Measurements from ENCODE around the gene KIF2A.

Gene KIF2A

GRCh38 chr5:62369039-62369438 is 63.0 kb downstream of the KIF2A start:
- H3K27ac ChIP-seq (ENCODE audit: insufficient read depth in 1 of 2, low read depth in 1 of 2, low read length in 2 of 2, poor library complexity in 1 of 2, severe bottlenecking in 2 of 2): peak overlapping the region in 1 of 2 experiments; percentile 43
- H3K4me3 ChIP-seq (ENCODE audit: control insufficient read depth in 1 of 7, extremely low read depth in 1 of 7, insufficient read depth in 4 of 7, low read depth in 2 of 7, low read length in 6 of 7): no peak overlapping the region
- H3K4me1 ChIP-seq (ENCODE audit: control extremely low read depth in 1 of 4, control insufficient read depth in 4 of 4, insufficient read depth in 4 of 4, low read length in 3 of 4): no peaks in the 10 kb centered on the region
- ChIA-PET POLR2A (no interaction called here), CTCF (interaction anchor here (0.6 kb wide), 1 partner anchor 13 kb away, joined by 3 read pairs; no protein-coding TSS in a partner anchor)
- no peak for DNase-seq
- no peaks in the 10 kb centered on the region for H3K27me3 ChIP-seq (replicated peaks in 2 of 5; ENCODE audit: control insufficient read depth in 4 of 5, insufficient read depth in 5 of 5, low read length in 4 of 5)
- peaks cover 18 to 62% (median 41%) of the 10 kb centered on the region in 4 experiments for H3K36me3 ChIP-seq (ENCODE audit: control insufficient read depth in 4 of 4, insufficient read depth in 4 of 4, low read length in 3 of 4)
- peaks cover 0 to 14% (median 2%) of the 10 kb centered on the region in 5 experiments for H3K9me3 ChIP-seq (ENCODE audit: control extremely low read depth in 1 of 5, control insufficient read depth in 4 of 5, insufficient read depth in 2 of 5, low read depth in 1 of 5, low read length in 4 of 5)
- WGBS (ENCODE audit: insufficient coverage): 100% methylated on average over 2 of the region's 2 CpGs

DNA sequence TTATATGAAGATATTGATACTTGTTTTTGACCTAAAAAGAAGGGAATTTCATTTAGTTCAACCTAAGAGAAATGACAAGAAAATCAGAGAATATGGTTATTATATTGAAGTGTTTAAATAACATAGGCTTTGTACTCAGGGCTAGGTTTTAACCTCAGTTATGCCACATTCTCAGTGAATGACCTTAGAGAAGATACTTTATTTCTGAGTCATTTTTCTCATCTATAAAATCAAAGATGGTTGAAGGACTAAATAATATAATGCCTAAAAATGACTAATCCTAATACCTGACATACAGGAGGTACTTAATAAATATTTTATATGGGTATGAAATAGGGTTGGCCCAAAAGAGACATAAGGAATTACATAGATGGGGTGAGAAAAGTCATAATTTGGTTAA is 65.4 kb downstream of the KIF2A start:
- no peak overlapping the region for H3K27ac ChIP-seq (ENCODE audit: insufficient read depth in 1 of 2, low read depth in 1 of 2, low read length in 2 of 2, poor library complexity in 1 of 2, severe bottlenecking in 2 of 2)
- no peaks in the 10 kb centered on the region for H3K9me3 ChIP-seq (ENCODE audit: control extremely low read depth in 1 of 5, control insufficient read depth in 4 of 5, insufficient read depth in 2 of 5, low read depth in 1 of 5, low read length in 4 of 5)
- H3K36me3 ChIP-seq (ENCODE audit: control insufficient read depth in 4 of 4, insufficient read depth in 4 of 4, low read length in 3 of 4): peaks cover 10 to 54% (median 36%) of the 10 kb centered on the region in 4 experiments
- H3K4me1 ChIP-seq (ENCODE audit: control extremely low read depth in 1 of 4, control insufficient read depth in 4 of 4, insufficient read depth in 4 of 4, low read length in 3 of 4): no peaks in the 10 kb centered on the region
- ChIA-PET CTCF (interaction anchor here (0.8 kb wide), 1 partner anchor 14 kb away, joined by 7 read pairs; no protein-coding TSS in a partner anchor), POLR2A (no interaction called here)
- no peaks in the 10 kb centered on the region for H3K27me3 ChIP-seq (replicated peaks in 2 of 5; ENCODE audit: control insufficient read depth in 4 of 5, insufficient read depth in 5 of 5, low read length in 4 of 5)
- H3K4me3 ChIP-seq (ENCODE audit: control insufficient read depth in 1 of 7, extremely low read depth in 1 of 7, insufficient read depth in 4 of 7, low read depth in 2 of 7, low read length in 6 of 7): no peak overlapping the region
- DNase-seq: no peak

- peak overlapping the region in 1 of 2 experiments; percentile 0 for H3K27ac ChIP-seq (ENCODE audit: insufficient read depth in 1 of 2, low read depth in 1 of 2, low read length in 2 of 2, poor library complexity in 1 of 2, severe bottlenecking in 2 of 2)
- no peaks in the 10 kb centered on the region for H3K9me3 ChIP-seq (ENCODE audit: control extremely low read depth in 1 of 5, control insufficient read depth in 4 of 5, insufficient read depth in 2 of 5, low read depth in 1 of 5, low read length in 4 of 5)
- H3K27me3 ChIP-seq (replicated peaks in 2 of 5; ENCODE audit: control insufficient read depth in 4 of 5, insufficient read depth in 5 of 5, low read length in 4 of 5): no peaks in the 10 kb centered on the region
- WGBS (ENCODE audit: insufficient coverage): no CpG with 5 or more reads among the region's 3 CpGs
- H3K36me3 ChIP-seq (ENCODE audit: control insufficient read depth in 4 of 4, insufficient read depth in 4 of 4, low read length in 3 of 4): peaks cover 14 to 64% (median 39%) of the 10 kb centered on the region in 4 experiments
- H3K4me3 ChIP-seq (ENCODE audit: control insufficient read depth in 1 of 7, extremely low read depth in 1 of 7, insufficient read depth in 4 of 7, low read depth in 2 of 7, low read length in 6 of 7): no peak overlapping the region
- no peaks in the 10 kb centered on the region for H3K4me1 ChIP-seq (ENCODE audit: control extremely low read depth in 1 of 4, control insufficient read depth in 4 of 4, insufficient read depth in 4 of 4, low read length in 3 of 4)
- ChIA-PET CTCF (no interaction called here), POLR2A (no interaction called here)
- DNase-seq: no peak
Measured at GRCh38 chr5:62372600-62372999, 66.6 kb downstream of the KIF2A start.

- Histone ChIP-seq H3K9me3 (ENCODE audit: control extremely low read depth in 1 of 5, control insufficient read depth in 4 of 5, insufficient read depth in 2 of 5, low read depth in 1 of 5, low read length in 4 of 5) (no peaks in the 10 kb centered on the region), H3K27me3 (replicated peaks in 2 of 5; ENCODE audit: control insufficient read depth in 4 of 5, insufficient read depth in 5 of 5, low read length in 4 of 5) (no peaks in the 10 kb centered on the region), H3K36me3 (ENCODE audit: control insufficient read depth in 4 of 4, insufficient read depth in 4 of 4, low read length in 3 of 4) (peaks cover 14 to 67% (median 47%) of the 10 kb centered on the region in 4 experiments), H3K4me3 (ENCODE audit: control insufficient read depth in 1 of 7, extremely low read depth in 1 of 7, insufficient read depth in 4 of 7, low read depth in 2 of 7, low read length in 6 of 7) (no peak overlapping the region), H3K4me1 (ENCODE audit: control extremely low read depth in 1 of 4, control insufficient read depth in 4 of 4, insufficient read depth in 4 of 4, low read length in 3 of 4) (no peaks in the 10 kb centered on the region), H3K27ac (ENCODE audit: insufficient read depth in 1 of 2, low read depth in 1 of 2, low read length in 2 of 2, poor library complexity in 1 of 2, severe bottlenecking in 2 of 2) (no peak overlapping the region)
- ChIA-PET CTCF (no interaction called here), POLR2A (no interaction called here)
- no peak for DNase-seq
- WGBS (ENCODE audit: insufficient coverage): no CpG with 5 or more reads among the region's 3 CpGs
Measured at GRCh38 chr5:62373382-62373781, 67.4 kb downstream of the KIF2A start.

DNA sequence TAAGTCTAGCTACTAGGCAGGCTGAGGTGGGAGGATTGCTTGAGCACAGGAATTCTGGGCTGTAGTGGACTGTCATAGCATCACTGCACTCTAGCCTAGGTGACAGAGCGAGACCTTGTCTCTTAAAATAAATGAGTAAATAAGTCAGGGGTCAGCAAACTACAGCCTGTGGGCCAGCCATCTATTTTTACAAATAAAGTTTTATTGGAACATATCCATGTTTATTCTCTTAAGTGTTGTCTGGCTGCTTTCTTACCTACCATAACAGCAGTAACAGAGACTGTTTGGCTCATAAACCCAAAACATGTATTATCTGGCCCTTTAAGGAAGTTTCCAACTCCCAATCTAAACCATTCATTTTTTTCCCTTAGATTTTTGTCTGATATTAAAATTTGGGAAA is 68.1 kb downstream of the KIF2A start:
- WGBS (ENCODE audit: insufficient coverage): no CpG with 5 or more reads among the region's 1 CpG
- POLR2A ChIA-PET: no interaction called here

DNA sequence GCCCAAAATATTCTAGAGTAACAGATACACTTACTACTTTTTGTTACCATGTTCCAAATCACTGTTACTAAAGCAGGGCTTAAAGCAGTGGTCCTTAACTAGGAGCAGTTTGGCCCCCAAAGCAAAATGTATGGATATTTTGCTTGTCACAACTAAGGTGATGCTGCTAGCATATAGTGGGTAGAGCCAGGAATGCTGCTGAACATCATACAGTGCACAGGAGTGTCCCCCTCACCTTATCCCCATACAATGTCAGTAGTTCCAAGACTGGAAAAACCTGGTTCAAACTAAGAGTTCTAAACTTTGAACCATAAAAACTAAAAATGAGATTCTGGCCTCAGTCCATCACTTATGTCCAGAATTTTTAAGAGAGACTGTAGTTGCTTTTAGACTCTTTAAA is 69.6 kb downstream of the KIF2A start:
- Histone ChIP-seq H3K4me3 (ENCODE audit: control insufficient read depth in 1 of 7, extremely low read depth in 1 of 7, insufficient read depth in 4 of 7, low read depth in 2 of 7, low read length in 6 of 7) (no peak overlapping the region), H3K4me1 (ENCODE audit: control extremely low read depth in 1 of 4, control insufficient read depth in 4 of 4, insufficient read depth in 4 of 4, low read length in 3 of 4) (no peaks in the 10 kb centered on the region), H3K27me3 (replicated peaks in 2 of 5; ENCODE audit: control insufficient read depth in 4 of 5, insufficient read depth in 5 of 5, low read length in 4 of 5) (no peaks in the 10 kb centered on the region), H3K36me3 (ENCODE audit: control insufficient read depth in 4 of 4, insufficient read depth in 4 of 4, low read length in 3 of 4) (peaks cover 16 to 76% (median 57%) of the 10 kb centered on the region in 4 experiments), H3K9me3 (ENCODE audit: control extremely low read depth in 1 of 5, control insufficient read depth in 4 of 5, insufficient read depth in 2 of 5, low read depth in 1 of 5, low read length in 4 of 5) (no peaks in the 10 kb centered on the region), H3K27ac (ENCODE audit: insufficient read depth in 1 of 2, low read depth in 1 of 2, low read length in 2 of 2, poor library complexity in 1 of 2, severe bottlenecking in 2 of 2) (no peak overlapping the region)
- no peak for DNase-seq
- CTCF ChIA-PET: no interaction called here
- POLR2A ChIA-PET: no interaction called here

More for the DNA sequence above, 68.1 kb downstream of the KIF2A start:
- Histone ChIP-seq H3K36me3 (ENCODE audit: control insufficient read depth in 4 of 4, insufficient read depth in 4 of 4, low read length in 3 of 4) (peaks cover 10 to 71% (median 52%) of the 10 kb centered on the region in 4 experiments), H3K4me1 (ENCODE audit: control extremely low read depth in 1 of 4, control insufficient read depth in 4 of 4, insufficient read depth in 4 of 4, low read length in 3 of 4) (no peaks in the 10 kb centered on the region), H3K27me3 (replicated peaks in 2 of 5; ENCODE audit: control insufficient read depth in 4 of 5, insufficient read depth in 5 of 5, low read length in 4 of 5) (no peaks in the 10 kb centered on the region), H3K4me3 (ENCODE audit: control insufficient read depth in 1 of 7, extremely low read depth in 1 of 7, insufficient read depth in 4 of 7, low read depth in 2 of 7, low read length in 6 of 7) (no peak overlapping the region), H3K27ac (ENCODE audit: insufficient read depth in 1 of 2, low read depth in 1 of 2, low read length in 2 of 2, poor library complexity in 1 of 2, severe bottlenecking in 2 of 2) (no peak overlapping the region), H3K9me3 (ENCODE audit: control extremely low read depth in 1 of 5, control insufficient read depth in 4 of 5, insufficient read depth in 2 of 5, low read depth in 1 of 5, low read length in 4 of 5) (no peaks in the 10 kb centered on the region)
- DNase-seq: no peak
- CTCF ChIA-PET: no interaction called here

DNA sequence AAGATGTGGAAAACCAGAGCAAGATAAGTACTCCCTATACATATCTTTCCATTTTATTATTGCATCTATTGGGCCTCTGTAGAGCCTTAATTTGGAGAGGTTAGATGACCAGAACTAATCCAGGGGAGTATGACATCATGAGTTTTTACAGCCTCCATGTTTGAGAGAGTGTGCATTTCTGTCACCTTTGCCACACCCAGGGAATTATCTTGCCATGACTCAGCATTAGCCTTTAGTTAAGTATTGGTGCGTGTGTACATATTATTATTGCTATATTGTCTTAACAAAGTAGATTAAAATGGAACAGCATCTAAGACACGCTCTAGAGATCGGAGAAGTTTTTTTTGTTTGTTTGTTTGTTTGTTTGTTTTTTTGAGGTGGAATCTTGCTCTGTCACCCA is 70.1 kb downstream of the KIF2A start:
- ChIA-PET POLR2A (no interaction called here), CTCF (interaction anchor here (0.6 kb wide), 1 partner anchor 25 kb away, joined by 3 read pairs; no protein-coding TSS in a partner anchor)
- WGBS (ENCODE audit: insufficient coverage): no CpG with 5 or more reads among the region's 3 CpGs
- Histone ChIP-seq H3K4me1 (ENCODE audit: control extremely low read depth in 1 of 4, control insufficient read depth in 4 of 4, insufficient read depth in 4 of 4, low read length in 3 of 4) (no peaks in the 10 kb centered on the region), H3K4me3 (ENCODE audit: control insufficient read depth in 1 of 7, extremely low read depth in 1 of 7, insufficient read depth in 4 of 7, low read depth in 2 of 7, low read length in 6 of 7) (no peak overlapping the region), H3K36me3 (ENCODE audit: control insufficient read depth in 4 of 4, insufficient read depth in 4 of 4, low read length in 3 of 4) (peaks cover 16 to 76% (median 57%) of the 10 kb centered on the region in 4 experiments), H3K27ac (ENCODE audit: insufficient read depth in 1 of 2, low read depth in 1 of 2, low read length in 2 of 2, poor library complexity in 1 of 2, severe bottlenecking in 2 of 2) (no peak overlapping the region), H3K27me3 (replicated peaks in 2 of 5; ENCODE audit: control insufficient read depth in 4 of 5, insufficient read depth in 5 of 5, low read length in 4 of 5) (no peaks in the 10 kb centered on the region), H3K9me3 (ENCODE audit: control extremely low read depth in 1 of 5, control insufficient read depth in 4 of 5, insufficient read depth in 2 of 5, low read depth in 1 of 5, low read length in 4 of 5) (no peaks in the 10 kb centered on the region)
- no peak for DNase-seq
